CD14-positive monocyte (primary cell): ENCODE measurements around the gene FUT4. TPM values are rescaled to one million over a fixed set of nuclear protein-coding genes. Genes with fewer than 3 reads are reported as not detected.

ENCODE experiments used
- DNase-seq, 3 donors: peaks; one replicate each; pipeline ENCODE4 v3.0.0-alpha.2; 2011 to 2022
- H2AFZ ChIP-seq: 2 replicates; pipeline ENCODE4 v1.6.0; 2012; ENCODE audit warnings: mild to moderate bottlenecking, low read depth, low read length, inconsistent platforms; ENCODE audit not compliant: insufficient read depth, poor library complexity, severe bottlenecking
- H3K27ac ChIP-seq, 2 donors: 1 replicate in 1 of 2; 2 replicates in 1 of 2; pipeline ENCODE4 v1.5.1; 2012 to 2013; ENCODE audit warnings: low read length in 2 of 2, control low read depth in 1 of 2, inconsistent platforms in 1 of 2, low read depth in 1 of 2, mild to moderate bottlenecking in 1 of 2
- H3K27me3 ChIP-seq, 2 donors: one replicate each; pipeline versions ENCODE4 v1.6.0 to v1.6.1; 2011 to 2013; ENCODE audit warnings: low read length in 2 of 2; ENCODE audit not compliant: control insufficient read depth in 2 of 2, insufficient read depth in 2 of 2
- H3K36me3 ChIP-seq, 2 donors: replicated peaks in 1 of 2; 1 replicate in 1 of 2; 2 replicates in 1 of 2; pipeline versions ENCODE4 v1.5.1 to v1.6.1; 2012 to 2013; ENCODE audit warnings: low read length in 2 of 2, control low read depth in 1 of 2, inconsistent platforms in 1 of 2, mild to moderate bottlenecking in 1 of 2; ENCODE audit not compliant: insufficient read depth in 2 of 2, control insufficient read depth in 1 of 2
- H3K4me1 ChIP-seq, 2 donors: 1 replicate in 1 of 2; 2 replicates in 1 of 2; pipeline versions ENCODE4 v1.5.1 to v1.6.1; 2012 to 2013; ENCODE audit warnings: low read length in 2 of 2, control low read depth in 1 of 2, inconsistent platforms in 1 of 2, mild to moderate bottlenecking in 1 of 2, moderate library complexity in 1 of 2; ENCODE audit not compliant: insufficient read depth in 2 of 2, control insufficient read depth in 1 of 2
- H3K4me2 ChIP-seq: replicated peaks from 2 replicates; pipeline ENCODE3; 2012; ENCODE audit warnings: low read length, moderate library complexity, mild to moderate bottlenecking; ENCODE audit not compliant: poor library complexity, severe bottlenecking; ENCODE audit errors: extremely low read depth
- H3K4me3 ChIP-seq, 3 experiments: fragments of 200-600 bp in 1 of 3; sonication (generic) in 1 of 3; replicated peaks in 1 of 3; 1 replicate in 2 of 3; 2 replicates in 1 of 3; pipeline ENCODE4 v1.5.1; 2011 to 2013; ENCODE audit warnings: low read length in 3 of 3, mild to moderate bottlenecking in 3 of 3, control low read depth in 2 of 3, low read depth in 2 of 3, inconsistent platforms in 1 of 3, moderate library complexity in 1 of 3
- H3K79me2 ChIP-seq: 2 replicates; pipeline ENCODE4 v1.6.0; 2012; ENCODE audit warnings: mild to moderate bottlenecking, control low read depth, inconsistent platforms, low read length, moderate library complexity; ENCODE audit not compliant: insufficient read depth
- H3K9ac ChIP-seq: 2 replicates; pipeline ENCODE4 v1.6.0; 2017; ENCODE audit warnings: low read length, mild to moderate bottlenecking; ENCODE audit not compliant: insufficient read depth, poor library complexity, severe bottlenecking
- H3K9me3 ChIP-seq, 2 donors: replicated peaks in 1 of 2; 1 replicate in 1 of 2; 2 replicates in 1 of 2; pipeline versions ENCODE4 v1.5.1 to v1.6.1; 2012 to 2013; ENCODE audit warnings: low read length in 2 of 2, control low read depth in 1 of 2; ENCODE audit not compliant: control insufficient read depth in 1 of 2, insufficient read depth in 1 of 2
- H4K20me1 ChIP-seq: 2 replicates; pipeline ENCODE4 v1.6.0; 2012; ENCODE audit warnings: mild to moderate bottlenecking, low read length, control low read depth, moderate library complexity; ENCODE audit not compliant: insufficient read depth
- H3K27ac Mint-ChIP-seq, 7 donors: one replicate each; pipeline ENCODE4 v1.8.0; 2020; ENCODE audit warnings: mild to moderate bottlenecking in 7 of 7, mixed read lengths in 7 of 7, moderate library complexity in 6 of 7, inconsistent platforms in 2 of 7
- H3K27me3 Mint-ChIP-seq, 3 donors: one replicate each; pipeline ENCODE4 v1.8.0; 2021 to 2022; ENCODE audit warnings: low read depth in 3 of 3, mild to moderate bottlenecking in 3 of 3, mixed read lengths in 3 of 3, moderate library complexity in 3 of 3, inconsistent platforms in 1 of 3
- H3K36me3 Mint-ChIP-seq, 2 donors: one replicate each; pipeline ENCODE4 v1.8.0; 2020; ENCODE audit warnings: mixed read lengths in 2 of 2, inconsistent platforms in 1 of 2, mild to moderate bottlenecking in 1 of 2
- H3K4me1 Mint-ChIP-seq: one replicate; pipeline ENCODE4 v1.8.0; 2020; ENCODE audit warnings: mild to moderate bottlenecking, mixed read lengths
- H3K4me3 Mint-ChIP-seq, 2 donors: one replicate each; pipeline ENCODE4 v1.8.0; 2020; ENCODE audit warnings: mild to moderate bottlenecking in 2 of 2, mixed read lengths in 2 of 2, moderate library complexity in 1 of 2
- H3K9me3 Mint-ChIP-seq, 7 donors: one replicate each; pipeline ENCODE4 v1.8.0; 2020 to 2022; ENCODE audit warnings: mixed read lengths in 7 of 7, mild to moderate bottlenecking in 6 of 7, moderate library complexity in 6 of 7, inconsistent platforms in 2 of 7
- WGBS: methylation state at CpG from one replicate; pipeline ENCODE4 v1.1.5; 2013; ENCODE audit warnings: missing lambda C conversion rate; ENCODE audit not compliant: insufficient coverage; 5-methylcytosine and 5-hydroxymethylcytosine counted together
- intact Hi-C, 2 donors: fragments of 100-400 bp; cut with micrococcal nuclease; formaldehyde crosslinking; loops; one replicate each; pipeline versions ENCODE4 v1.15.0 to v1.15.1; 2023
- polyA minus RNA-seq: library from RNA; depleted of rRNA, polyadenylated mRNA; stranded (reverse); fragments of >200 nt; gene quantifications from 2 replicates; pipeline ENCODE4 v1.2.3, GENCODE V29; 2012
- polyA plus RNA-seq, 3 donors: library from polyadenylated mRNA; depleted of rRNA in 1 of 3; unstranded in 2 of 3; stranded (reverse) in 1 of 3; fragments of 300-500 nt in 2 of 3; fragments of >200 nt in 1 of 3; fragmentation: Illumina TruSeq in 2 of 3; gene quantifications; 1 replicate in 2 of 3; 2 replicates in 1 of 3; pipeline ENCODE4 v1.2.3, GENCODE V29; 2012 to 2021
- total RNA-seq, 12 experiments: library from RNA in 1 of 12; stranded (reverse) in 1 of 12; fragments of 120-200 nt in 1 of 12; gene quantifications; one replicate each; pipeline ENCODE4 v1.2.4 and lab custom pipeline; 2013 to 2026; ENCODE audit warnings: mixed read lengths in 6 of 12, inconsistent platforms in 1 of 12
- TF ChIP-seq, protein P1 (sequence below): fragments of 200-600 bp; IDR thresholded peaks from one replicate; pipeline ENCODE4 v1.8.0; 2022; ENCODE audit warnings: antibody characterized with exemption, mild to moderate bottlenecking

The FUT4 gene, protein sequence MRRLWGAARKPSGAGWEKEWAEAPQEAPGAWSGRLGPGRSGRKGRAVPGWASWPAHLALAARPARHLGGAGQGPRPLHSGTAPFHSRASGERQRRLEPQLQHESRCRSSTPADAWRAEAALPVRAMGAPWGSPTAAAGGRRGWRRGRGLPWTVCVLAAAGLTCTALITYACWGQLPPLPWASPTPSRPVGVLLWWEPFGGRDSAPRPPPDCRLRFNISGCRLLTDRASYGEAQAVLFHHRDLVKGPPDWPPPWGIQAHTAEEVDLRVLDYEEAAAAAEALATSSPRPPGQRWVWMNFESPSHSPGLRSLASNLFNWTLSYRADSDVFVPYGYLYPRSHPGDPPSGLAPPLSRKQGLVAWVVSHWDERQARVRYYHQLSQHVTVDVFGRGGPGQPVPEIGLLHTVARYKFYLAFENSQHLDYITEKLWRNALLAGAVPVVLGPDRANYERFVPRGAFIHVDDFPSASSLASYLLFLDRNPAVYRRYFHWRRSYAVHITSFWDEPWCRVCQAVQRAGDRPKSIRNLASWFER
- total RNA-seq (2013) = 20.0 TPM
- polyA plus RNA-seq = 10 to 100 TPM in 1 of 3 donors, 1 to 10 TPM in 2; 5.4 to 19.9 (median 6.5) TPM
- polyA minus RNA-seq = 17.5 and 26.9 TPM in 2 replicates
- 28.3 to 59.9 (median 41.8) reads per million in 11 experiments for total RNA-seq (lab: John Stamatoyannopoulos, UW)

DNA sequence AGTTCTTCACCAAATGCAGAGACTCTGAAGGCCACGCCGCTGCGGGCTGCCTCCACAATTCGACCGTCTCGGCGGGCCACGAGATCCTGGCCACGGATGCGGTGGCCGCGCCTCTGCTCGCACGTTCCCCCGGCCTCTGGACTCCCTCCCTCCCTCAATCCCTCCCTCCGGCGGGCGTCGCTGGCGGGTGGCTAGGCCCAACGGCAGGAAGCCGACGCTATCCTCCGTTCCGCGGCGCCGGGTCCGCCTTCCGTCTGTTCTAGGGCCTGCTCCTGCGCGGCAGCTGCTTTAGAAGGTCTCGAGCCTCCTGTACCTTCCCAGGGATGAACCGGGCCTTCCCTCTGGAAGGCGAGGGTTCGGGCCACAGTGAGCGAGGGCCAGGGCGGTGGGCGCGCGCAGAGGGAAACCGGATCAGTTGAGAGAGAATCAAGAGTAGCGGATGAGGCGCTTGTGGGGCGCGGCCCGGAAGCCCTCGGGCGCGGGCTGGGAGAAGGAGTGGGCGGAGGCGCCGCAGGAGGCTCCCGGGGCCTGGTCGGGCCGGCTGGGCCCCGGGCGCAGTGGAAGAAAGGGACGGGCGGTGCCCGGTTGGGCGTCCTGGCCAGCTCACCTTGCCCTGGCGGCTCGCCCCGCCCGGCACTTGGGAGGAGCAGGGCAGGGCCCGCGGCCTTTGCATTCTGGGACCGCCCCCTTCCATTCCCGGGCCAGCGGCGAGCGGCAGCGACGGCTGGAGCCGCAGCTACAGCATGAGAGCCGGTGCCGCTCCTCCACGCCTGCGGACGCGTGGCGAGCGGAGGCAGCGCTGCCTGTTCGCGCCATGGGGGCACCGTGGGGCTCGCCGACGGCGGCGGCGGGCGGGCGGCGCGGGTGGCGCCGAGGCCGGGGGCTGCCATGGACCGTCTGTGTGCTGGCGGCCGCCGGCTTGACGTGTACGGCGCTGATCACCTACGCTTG is at the start of gene FUT4:
Gene FUT4 (plus strand): TSS at position 227 of the 951 bp plus-strand sequence. CDS start 213 bp downstream, at position 440.
- peak; percentile 72 to 80 (median 77) for DNase-seq
- H3K4me1 ChIP-seq = peaks cover 48 to 49% of the 10 kb centered on the region in 2 donors
- Mint-ChIP-seq H3K4me1 (peaks cover 48% of the 10 kb centered on the region), H3K9me3 (peaks cover 0 to 2% (median 0%) of the 10 kb centered on the region in 7 donors), H3K27me3 (no peaks in the 10 kb centered on the region), H3K36me3 (peaks cover 6 to 8% of the 10 kb centered on the region in 2 donors), H3K4me3 (peak within 1 kb of the TSS; percentile 99 to 100), H3K27ac (peak within 1 kb of the TSS; percentile 99 to 100 (median 100))
- peak within 1 kb of the TSS; percentile 88 for H2AFZ ChIP-seq
- H3K36me3 ChIP-seq = no peaks in the 10 kb centered on the region
- peak within 1 kb of the TSS; percentile 93 for H3K9ac ChIP-seq
- H3K4me3 ChIP-seq = peak within 1 kb of the TSS; percentile 75 to 91 (median 91)
- TF ChIP-seq, protein P1, sequence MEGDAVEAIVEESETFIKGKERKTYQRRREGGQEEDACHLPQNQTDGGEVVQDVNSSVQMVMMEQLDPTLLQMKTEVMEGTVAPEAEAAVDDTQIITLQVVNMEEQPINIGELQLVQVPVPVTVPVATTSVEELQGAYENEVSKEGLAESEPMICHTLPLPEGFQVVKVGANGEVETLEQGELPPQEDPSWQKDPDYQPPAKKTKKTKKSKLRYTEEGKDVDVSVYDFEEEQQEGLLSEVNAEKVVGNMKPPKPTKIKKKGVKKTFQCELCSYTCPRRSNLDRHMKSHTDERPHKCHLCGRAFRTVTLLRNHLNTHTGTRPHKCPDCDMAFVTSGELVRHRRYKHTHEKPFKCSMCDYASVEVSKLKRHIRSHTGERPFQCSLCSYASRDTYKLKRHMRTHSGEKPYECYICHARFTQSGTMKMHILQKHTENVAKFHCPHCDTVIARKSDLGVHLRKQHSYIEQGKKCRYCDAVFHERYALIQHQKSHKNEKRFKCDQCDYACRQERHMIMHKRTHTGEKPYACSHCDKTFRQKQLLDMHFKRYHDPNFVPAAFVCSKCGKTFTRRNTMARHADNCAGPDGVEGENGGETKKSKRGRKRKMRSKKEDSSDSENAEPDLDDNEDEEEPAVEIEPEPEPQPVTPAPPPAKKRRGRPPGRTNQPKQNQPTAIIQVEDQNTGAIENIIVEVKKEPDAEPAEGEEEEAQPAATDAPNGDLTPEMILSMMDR = no peak
- intact Hi-C loops = loop anchor here in 1 of 2 donors (2.0 to 5.0 kb wide), 2 partner anchors 31 to 58 kb away; no protein-coding TSS in a partner anchor
- peaks cover 27% of the 10 kb centered on the region for H4K20me1 ChIP-seq
- H3K9me3 ChIP-seq = no peaks in the 10 kb centered on the region
- no peaks in the 10 kb centered on the region for H3K27me3 ChIP-seq
- under 1% methylated on average over 109 of the region's 109 CpGs for WGBS
- H3K4me2 ChIP-seq = peak within 1 kb of the TSS; percentile 93
- peaks cover 96% of the 10 kb centered on the region for H3K79me2 ChIP-seq
- peak within 1 kb of the TSS; percentile 96 to 99 for H3K27ac ChIP-seq
